Measurements from ENCODE around the gene CCDC28B. TPM values are rescaled to one million over a fixed set of nuclear protein-coding genes. Genes with fewer than 3 reads are reported as not detected.
A peak's percentile ranks its signal among the peaks of the same experiment; 100 is the strongest.

Gene CCDC28B
- total and polyA plus RNA-seq, 8 donors: 7.2 to 31.5 (median 24.4) TPM

- H3K27me3 ChIP-seq: no peaks in the 10 kb centered on the region
- ATAC-seq (peak; percentile 26), DNase-seq (peak; percentile 54 to 78 (median 68))
- H3K9me3 ChIP-seq: no peaks in the 10 kb centered on the region
- peaks cover 0 to 27% of the 10 kb centered on the region in 2 donors for H3K36me3 ChIP-seq
- TF ChIP-seq CTCF (IDR thresholded peaks at IDR 0.05): no peak
- H3K4me3 ChIP-seq: peak overlapping the region; percentile 55 to 64
- peak overlapping the region; percentile 64 to 73 for H3K27ac ChIP-seq
- intact Hi-C loops (cut with DNase I): no loop called here
- H3K4me1 ChIP-seq: peaks cover 18 to 38% of the 10 kb centered on the region in 2 donors
Observed at GRCh38 chr1:32201011-32201855, 838 bp downstream of the CCDC28B start.

- Histone ChIP-seq H3K27ac (peak overlapping the region in 1 of 2 donors; percentile 61), H3K9me3 (no peaks in the 10 kb centered on the region), H3K27me3 (no peaks in the 10 kb centered on the region), H3K36me3 (no peaks in the 10 kb centered on the region), H3K4me3 (peak overlapping the region; percentile 55 to 69), H3K4me1 (peaks cover 15 to 35% of the 10 kb centered on the region in 2 donors)
- ATAC-seq (peak; percentile 18), DNase-seq (peak in 1 of 4 donors; percentile 77)
- intact Hi-C loops (cut with DNase I): no loop called here
- no peak for TF ChIP-seq CTCF (IDR thresholded peaks at IDR 0.05)
Observed at GRCh38 chr1:32204943-32205361, 4.6 kb downstream of the CCDC28B start.

- H3K27me3 ChIP-seq: no peaks in the 10 kb centered on the region
- H3K4me1 ChIP-seq: peaks cover 15 to 27% of the 10 kb centered on the region in 2 donors
- intact Hi-C loops (cut with DNase I): no loop called here
- peak; percentile 85 to 96 (median 92) for DNase-seq
- no peak for TF ChIP-seq CTCF (IDR thresholded peaks at IDR 0.05)
- no peaks in the 10 kb centered on the region for H3K9me3 ChIP-seq
- peak; percentile 88 for ATAC-seq
- no peaks in the 10 kb centered on the region for H3K36me3 ChIP-seq
- H3K27ac ChIP-seq: peak within 1 kb of the TSS in 1 of 2 donors; percentile 61
- H3K4me3 ChIP-seq: peak within 1 kb of the TSS; percentile 55 to 69
Observed at GRCh38 chr1:32205401-32206370, 5.3 kb downstream of the CCDC28B start, which contains the start of gene IQCC. Gene IQCC (plus strand): TSS chr1:32205671. CDS start chr1:32205682, 11 bp downstream.

GRCh38 chr1:32208469-32208868 lies 8.1 kb downstream of the CCDC28B start:
- intact Hi-C loops (cut with DNase I): no loop called here
- Histone ChIP-seq H3K9me3 (no peaks in the 10 kb centered on the region), H3K4me1 (peaks cover 6 to 15% of the 10 kb centered on the region in 2 donors), H3K4me3 (no peak overlapping the region), H3K27me3 (no peaks in the 10 kb centered on the region), H3K36me3 (peaks cover 0 to 7% of the 10 kb centered on the region in 2 donors), H3K27ac (no peak overlapping the region)
- TF ChIP-seq CTCF (IDR thresholded peaks at IDR 0.05): no peak
- ATAC-seq (no peak), DNase-seq (no peak)
